Measurements from ENCODE around the gene FBXO42.
"Not testable (repeated sequence)": the region's sequence is repeated elsewhere in the genome, so short reads cannot be mapped to it uniquely, and the experiment has no call there.

The FBXO42 gene

DNA sequence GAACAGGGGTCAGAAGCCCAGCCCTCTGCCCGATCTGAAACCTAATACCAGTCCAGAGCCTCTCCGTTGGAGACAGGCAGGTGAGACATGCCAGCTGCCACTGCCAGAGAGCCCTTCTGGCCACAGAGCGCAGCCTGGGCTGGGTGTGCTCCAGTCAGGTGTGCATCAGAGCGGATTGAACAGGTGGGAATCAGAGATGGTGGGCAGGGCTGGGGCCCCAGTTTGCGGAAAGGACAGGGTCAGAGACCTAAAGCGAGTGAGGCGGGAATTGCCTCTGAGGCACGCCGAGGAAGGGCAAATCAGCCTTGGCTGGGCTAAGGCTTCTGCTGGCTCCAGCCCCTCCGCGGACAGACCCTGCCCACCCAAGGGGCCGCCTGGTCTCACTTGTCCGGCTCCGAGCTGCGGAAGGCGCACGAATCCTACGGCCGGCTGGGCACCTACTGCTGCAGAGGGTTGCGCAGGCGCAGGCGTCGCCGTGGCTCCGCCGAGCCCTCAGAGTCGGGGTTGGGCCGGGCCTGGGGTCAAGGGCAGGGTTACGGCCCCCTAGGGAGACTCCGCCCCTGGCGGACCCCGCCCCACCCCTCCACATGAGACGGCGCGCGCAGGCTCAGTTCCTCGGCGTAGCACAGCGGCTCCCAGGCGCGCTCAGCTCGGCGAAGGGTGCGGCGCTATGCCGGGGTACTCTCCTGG lies 125.6 kb downstream of the FBXO42 start:
- ChIA-PET POLR2A (no interaction called here), CTCF (no interaction called here)
- DNase-seq (ENCODE audit: extremely low spot score): no peak
- TF ChIP-seq SP1 (IDR thresholded peaks at IDR 0.05): no peak
- no peak for TF ChIP-seq NFRKB (IDR thresholded peaks at IDR 0.05)
- no peak for TF ChIP-seq FOXA1 (IDR thresholded peaks at IDR 0.05)
- no peak for TF ChIP-seq FOXM1 (IDR thresholded peaks at IDR 0.05; ENCODE audit: borderline replicate concordance)
- no peak for TF ChIP-seq ZNF384 (IDR thresholded peaks at IDR 0.05)
- no peak for TF ChIP-seq L3MBTL2 (conservative IDR thresholded peaks at IDR 0.05)
- TF ChIP-seq ARNT (IDR thresholded peaks at IDR 0.05): no peak

GRCh38 chr1:16226129-16226489 lies 126.2 kb downstream of the FBXO42 start:
- DNase-seq (ENCODE audit: extremely low spot score): no peak
- CTCF ChIA-PET: no interaction called here
- TF ChIP-seq SP1 (IDR thresholded peaks at IDR 0.05) (no peak), PKNOX1 (IDR thresholded peaks at IDR 0.05) (no peak), FOXK2 (IDR thresholded peaks at IDR 0.05) (no peak), ZNF384 (IDR thresholded peaks at IDR 0.05) (no peak)
- POLR2A ChIA-PET: no interaction called here

DNA sequence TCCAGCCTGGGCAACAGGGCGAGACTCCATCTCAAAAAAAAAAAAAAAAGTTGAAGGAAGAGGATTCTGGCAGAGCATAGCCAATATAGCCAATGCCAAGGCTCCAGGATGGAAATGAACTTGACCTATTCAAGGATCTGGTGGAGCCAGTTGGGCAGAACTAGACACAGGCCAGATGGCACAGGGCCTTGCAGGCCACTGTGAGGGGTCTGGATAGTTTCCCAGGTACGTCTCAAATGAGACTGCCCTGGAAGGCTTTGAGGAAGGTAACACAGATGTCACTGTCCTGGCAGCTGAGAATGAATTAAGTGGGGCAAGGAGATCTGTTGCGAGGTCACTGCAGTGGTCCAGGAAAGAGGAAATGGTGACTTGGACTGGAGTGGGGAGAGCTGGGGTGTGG lies 127.8 kb downstream of the FBXO42 start:
- POLR2A ChIA-PET: no interaction called here
- TF ChIP-seq FOXK2 (IDR thresholded peaks at IDR 0.05): no peak
- no peak for DNase-seq (ENCODE audit: extremely low spot score)
- CTCF ChIA-PET: no interaction called here

DNA sequence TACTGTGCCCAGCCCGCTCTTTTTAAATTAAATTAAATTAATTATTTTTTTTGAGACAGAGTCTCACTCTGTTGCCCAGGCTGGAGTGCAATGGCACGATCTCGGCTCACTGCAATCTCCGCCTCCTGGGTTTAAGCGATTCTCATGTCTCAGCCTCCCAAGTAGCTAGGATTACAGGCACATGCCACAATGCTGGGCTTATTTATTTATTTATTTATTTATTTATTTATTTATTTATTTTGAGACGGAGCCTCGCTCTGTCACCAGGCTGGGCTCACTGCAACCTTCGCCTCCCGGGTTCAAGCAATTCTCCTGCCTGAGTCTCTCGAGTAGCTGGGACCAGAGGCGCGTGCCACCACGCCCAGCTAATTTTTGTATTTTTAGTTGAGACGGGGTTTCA lies 129.6 kb downstream of the FBXO42 start:
- DNase-seq (ENCODE audit: extremely low spot score); POLR2A ChIA-PET: not testable (repeated sequence)
- CTCF ChIA-PET: interaction anchor here (0.6 kb wide), 1 partner anchor 141 kb away, joined by 3 read pairs; no protein-coding TSS in a partner anchor

GRCh38 chr1:16221499-16221898 lies 130.8 kb downstream of the FBXO42 start:
- CTCF ChIA-PET: no interaction called here
- TF ChIP-seq ZNF384 (IDR thresholded peaks at IDR 0.05): no peak
- no peak for TF ChIP-seq LEF1 (IDR thresholded peaks at IDR 0.05; ENCODE audit: borderline replicate concordance)
- no peak for TF ChIP-seq FOXA1 (IDR thresholded peaks at IDR 0.05)
- no peak for TF ChIP-seq FOXK2 (IDR thresholded peaks at IDR 0.05)
- no peak for TF ChIP-seq PKNOX1 (IDR thresholded peaks at IDR 0.05)
- no peak for TF ChIP-seq CTBP1 (IDR thresholded peaks at IDR 0.05; ENCODE audit: borderline replicate concordance)
- POLR2A ChIA-PET: no interaction called here
- DNase-seq (ENCODE audit: extremely low spot score): no peak

DNA sequence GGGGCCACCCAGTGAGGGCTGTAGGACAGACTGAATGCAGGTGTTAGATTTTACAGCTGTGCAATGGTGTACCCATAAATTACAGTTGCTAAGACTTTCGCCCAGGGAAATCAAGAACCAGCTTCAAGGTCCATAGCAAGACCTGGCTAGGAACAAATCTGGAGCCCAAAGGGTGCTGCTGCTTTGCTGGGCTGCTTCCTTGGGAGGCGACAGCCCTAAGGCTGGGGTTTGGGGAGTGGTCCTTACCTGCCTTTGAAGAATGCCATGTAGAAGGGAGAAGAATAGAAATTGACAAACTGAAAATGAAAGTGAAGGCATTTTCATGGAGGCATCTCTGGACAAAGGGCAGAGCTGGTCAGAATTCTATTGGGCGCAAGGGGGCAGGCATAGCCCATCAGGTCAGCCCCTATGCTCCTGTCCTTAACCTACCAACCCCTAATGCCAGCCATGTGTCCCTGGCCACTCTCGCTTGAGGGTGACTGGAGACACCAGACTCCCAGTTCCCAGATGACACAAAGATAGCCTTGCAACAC lies 132.2 kb downstream of the FBXO42 start:
- no peak for TF ChIP-seq PKNOX1 (IDR thresholded peaks at IDR 0.05)
- no peak for TF ChIP-seq FOXA1 (IDR thresholded peaks at IDR 0.05)
- no peak for TF ChIP-seq SP1 (IDR thresholded peaks at IDR 0.05)
- DNase-seq (ENCODE audit: extremely low spot score): no peak
- POLR2A ChIA-PET: interaction anchor here (1.0 to 1.1 kb wide), 2 partner anchors 14 to 132 kb away, joined by 3 to 4 read pairs; partner anchors contain the start of gene FBXO42
- CTCF ChIA-PET: interaction anchor here (0.5 kb wide), 1 partner anchor 65 kb away, joined by 10 read pairs; no protein-coding TSS in a partner anchor

DNA sequence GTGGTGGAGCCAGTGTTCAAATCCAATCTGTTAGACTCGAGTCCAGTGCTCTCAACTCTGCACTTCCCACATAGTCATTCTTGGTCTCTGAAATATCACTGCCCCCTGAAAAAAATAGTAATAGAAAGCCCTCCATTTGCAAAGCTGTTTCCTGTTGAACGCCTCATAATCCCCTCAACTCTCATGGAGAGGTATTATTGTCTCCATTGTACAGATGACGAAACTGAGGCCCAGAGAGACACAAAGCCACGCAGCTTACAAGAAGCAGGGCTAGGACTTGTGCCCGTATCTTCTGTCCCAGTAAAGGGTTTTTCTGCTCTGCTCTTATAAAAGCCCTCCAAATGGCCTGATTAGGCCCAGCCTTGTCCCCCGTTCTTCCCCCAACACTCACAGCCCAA lies 133.6 kb downstream of the FBXO42 start:
- ChIA-PET POLR2A (interaction anchor here (1.1 kb wide), 1 partner anchor 133 kb away, joined by 4 read pairs; the partner anchor contains the start of gene FBXO42), CTCF (no interaction called here)
- no peak for TF ChIP-seq FOXM1 (IDR thresholded peaks at IDR 0.05; ENCODE audit: borderline replicate concordance)
- no peak for TF ChIP-seq TARDBP (IDR thresholded peaks at IDR 0.05)
- TF ChIP-seq HDGF (IDR thresholded peaks at IDR 0.05; ENCODE audit: borderline replicate concordance): no peak
- no peak for TF ChIP-seq NFRKB (IDR thresholded peaks at IDR 0.05)
- TF ChIP-seq FOXA1 (IDR thresholded peaks at IDR 0.05): no peak
- no peak for TF ChIP-seq BHLHE40 (IDR thresholded peaks at IDR 0.05; ENCODE audit: borderline replicate concordance)
- TF ChIP-seq SP1 (IDR thresholded peaks at IDR 0.05): no peak
- TF ChIP-seq LEF1 (IDR thresholded peaks at IDR 0.05; ENCODE audit: borderline replicate concordance): no peak
- TF ChIP-seq L3MBTL2 (conservative IDR thresholded peaks at IDR 0.05): no peak
- no peak for TF ChIP-seq CTBP1 (IDR thresholded peaks at IDR 0.05; ENCODE audit: borderline replicate concordance)
- no peak for TF ChIP-seq PKNOX1 (IDR thresholded peaks at IDR 0.05)
- TF ChIP-seq ELF4 (IDR thresholded peaks at IDR 0.05): no peak
- no peak for TF ChIP-seq ZNF384 (IDR thresholded peaks at IDR 0.05)
- no peak for TF ChIP-seq ARNT (IDR thresholded peaks at IDR 0.05)
- no peak for TF ChIP-seq SUZ12 (IDR thresholded peaks at IDR 0.05)
- TF ChIP-seq FOXK2 (IDR thresholded peaks at IDR 0.05): no peak
- DNase-seq (ENCODE audit: extremely low spot score): no peak

Measured in HEK293T (cell line).